H1 (cell line): ENCODE results near the gene CKS1B.

Experiments
- CHD2 ChIP-seq: IDR thresholded peaks from 2 replicates; pipeline ENCODE4 v1.6.1; 2012; ENCODE audit warnings: low read length, improper control_type of control experiment
- CTCF ChIP-seq, 3 experiments: IDR thresholded peaks; 1 replicate in 2 of 3; 2 replicates in 1 of 3; pipeline versions ENCODE4 v1.5.1 to v1.6.1; 2011; ENCODE audit warnings: low read length in 3 of 3, mild to moderate bottlenecking in 3 of 3, inconsistent platforms in 2 of 3, low read depth in 1 of 3, moderate library complexity in 1 of 3; ENCODE audit not compliant: insufficient read depth in 1 of 3; ENCODE audit errors: control extremely low read depth in 1 of 3
- POLR2A ChIP-seq, 2 experiments: IDR thresholded peaks; 1 replicate in 1 of 2; 2 replicates in 1 of 2; pipeline ENCODE4 v1.6.1; 2011; ENCODE audit warnings: low read depth in 2 of 2, low read length in 2 of 2, mild to moderate bottlenecking in 2 of 2; ENCODE audit errors: control extremely low read depth in 1 of 2
- POLR2AphosphoS5 ChIP-seq: IDR thresholded peaks from 2 replicates; pipeline ENCODE4 v1.6.1; 2011; ENCODE audit warnings: low read depth, low read length
- SP1 ChIP-seq: IDR thresholded peaks from 2 replicates; pipeline ENCODE4 v1.6.1; 2011; ENCODE audit warnings: low read depth, low read length
- SP2 ChIP-seq: IDR thresholded peaks from 2 replicates; pipeline ENCODE4 v1.6.1; 2012; ENCODE audit warnings: mild to moderate bottlenecking, low read length, inconsistent platforms
- TAF1 ChIP-seq: IDR thresholded peaks from 2 replicates; pipeline ENCODE4 v1.6.1; 2011; ENCODE audit warnings: mild to moderate bottlenecking, low read depth, low read length
- USF2 ChIP-seq: IDR thresholded peaks from 2 replicates; pipeline ENCODE4 v1.6.1; 2011; ENCODE audit warnings: low read length, improper control_type of control experiment
- YY1 ChIP-seq: IDR thresholded peaks from 2 replicates; pipeline ENCODE4 v1.6.1; 2011; ENCODE audit warnings: low read depth, mild to moderate bottlenecking, low read length
- ZNF274 ChIP-seq: IDR thresholded peaks from 2 replicates; pipeline ENCODE4 v1.7.0; 2012; ENCODE audit warnings: low read length, borderline replicate concordance; ENCODE audit errors: extremely low read depth
- TF ChIP-seq, protein P1 (sequence below): IDR thresholded peaks from 2 replicates; pipeline ENCODE4 v1.6.1; 2012; ENCODE audit warnings: inconsistent platforms

DNA sequence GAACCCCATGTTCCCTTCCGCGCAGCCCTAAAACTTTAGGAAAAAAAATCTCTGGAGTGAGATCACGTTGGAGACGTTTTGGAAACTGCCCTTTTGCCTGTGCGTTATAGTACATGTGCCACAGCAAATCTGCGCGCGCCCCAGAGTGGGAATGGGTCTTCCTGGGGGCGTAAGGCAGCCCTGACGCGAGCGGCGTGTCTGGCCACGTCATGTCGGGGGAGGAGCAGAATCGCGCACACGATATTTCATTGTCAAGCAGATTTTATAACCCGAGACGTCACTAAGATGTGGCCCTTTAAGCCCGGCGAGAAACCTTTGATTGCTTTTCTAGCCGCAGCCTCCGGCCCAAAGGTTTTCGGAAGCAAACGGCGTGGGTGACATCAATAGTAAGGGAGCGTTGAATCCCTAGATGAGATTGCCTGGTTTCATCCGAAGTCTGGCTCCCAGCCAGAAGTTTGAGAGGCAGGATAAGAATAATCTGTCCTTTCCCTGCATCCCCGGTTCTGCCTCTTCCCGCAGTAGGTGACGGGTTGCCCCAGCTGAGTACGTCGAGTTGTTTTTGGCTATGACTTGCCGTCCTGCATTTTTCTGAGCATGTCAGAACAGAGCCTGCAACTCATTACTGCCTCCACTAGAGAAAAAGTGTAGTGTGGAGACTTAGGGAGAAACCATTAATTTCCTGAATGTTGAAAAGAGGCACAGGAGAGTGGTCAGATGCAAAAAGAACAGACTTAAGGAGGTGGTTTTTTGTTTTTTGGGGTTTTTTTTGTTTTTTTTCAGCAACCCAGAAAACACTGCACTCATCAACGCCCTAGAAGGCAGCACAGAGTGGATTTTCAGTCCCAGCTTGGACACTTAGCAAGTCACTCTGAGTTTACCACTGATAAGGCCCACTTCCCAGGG lies 37.1 kb upstream of the CKS1B start:
- TF ChIP-seq USF2 = no peak
- TF ChIP-seq TAF1 = peak; percentile 69; the same call in 1 of the 2 replicates
- peak; percentile 62; the same call in 1 of the 2 replicates for TF ChIP-seq POLR2AphosphoS5
- no peak for TF ChIP-seq CTCF (IDR thresholded peaks at IDR 0.05; ENCODE audit: control extremely low read depth in 1 of 3, insufficient read depth in 1 of 3, low read depth in 1 of 3, low read length in 3 of 3)
- TF ChIP-seq POLR2A (IDR thresholded peaks at IDR 0.05; ENCODE audit: control extremely low read depth in 1 of 2, low read depth in 2 of 2, low read length in 2 of 2) = peak in 1 of 2 experiments; percentile 45; a peak in 1 of 3 replicates
- TF ChIP-seq, protein P1, sequence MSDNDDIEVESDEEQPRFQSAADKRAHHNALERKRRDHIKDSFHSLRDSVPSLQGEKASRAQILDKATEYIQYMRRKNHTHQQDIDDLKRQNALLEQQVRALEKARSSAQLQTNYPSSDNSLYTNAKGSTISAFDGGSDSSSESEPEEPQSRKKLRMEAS = no peak
- no peak for TF ChIP-seq ZNF274
- no peak for TF ChIP-seq SP2
- TF ChIP-seq YY1 = no peak
- TF ChIP-seq SP1 = no peak
- no peak; the same call in 1 of the 2 replicates for TF ChIP-seq CHD2
